AG09309 (cell line): ENCODE measurements around the gene SLC35E2B.

Experiments
- DNase-seq: peaks from one replicate; pipeline ENCODE4 v3.0.0-alpha.2; 2010; ENCODE audit warnings: low read depth
- H3K4me3 ChIP-seq: 2 replicates; pipeline ENCODE4 v1.5.1; 2011; ENCODE audit warnings: mild to moderate bottlenecking, low read depth, low read length, moderate library complexity; ENCODE audit not compliant: control insufficient read depth
- CTCF ChIP-seq: IDR thresholded peaks from 2 replicates; pipeline ENCODE4 v1.5.1; 2011; ENCODE audit warnings: mild to moderate bottlenecking, low read depth, low read length, inconsistent platforms; ENCODE audit not compliant: insufficient read depth, control insufficient read depth; ENCODE audit errors: missing control alignments

SLC35E2B gene

GRCh38 chr1:1621173-1622009 is 71.2 kb downstream of the SLC35E2B start:
- H3K4me3 ChIP-seq: no peak overlapping the region
- DNase-seq: no peak
- no peak for TF ChIP-seq CTCF

GRCh38 chr1:1620433-1621139 is 72.0 kb downstream of the SLC35E2B start:
- no peak for TF ChIP-seq CTCF
- H3K4me3 ChIP-seq: no peak overlapping the region

GRCh38 chr1:1619917-1620361 is 72.7 kb downstream of the SLC35E2B start:
- peak; percentile 33 for TF ChIP-seq CTCF
- H3K4me3 ChIP-seq: no peak overlapping the region
- DNase-seq: no peak

More at GRCh38 chr1:1620433-1621139, 72.0 kb downstream of the SLC35E2B start:
- DNase-seq: no peak

- no peak for TF ChIP-seq CTCF
Measured at GRCh38 chr1:1618396-1619068, 74.1 kb downstream of the SLC35E2B start.

GRCh38 chr1:1617925-1618324 is 74.7 kb downstream of the SLC35E2B start:
- H3K4me3 ChIP-seq: no peak overlapping the region
- no peak for TF ChIP-seq CTCF
- DNase-seq: no peak

More at GRCh38 chr1:1618396-1619068, 74.1 kb downstream of the SLC35E2B start:
- no peak overlapping the region for H3K4me3 ChIP-seq
- no peak for DNase-seq

GRCh38 chr1:1617516-1617915 is 75.1 kb downstream of the SLC35E2B start:
- no peak overlapping the region for H3K4me3 ChIP-seq
- DNase-seq: no peak
- TF ChIP-seq CTCF: no peak
